ENCODE results near the gene EXOC6B.

GRCh38 chr2:72442270-72442669 lies 383.6 kb downstream of the EXOC6B start:
- TF ChIP-seq CTCF (IDR thresholded peaks at IDR 0.05) (no peak), POLR2A (IDR thresholded peaks at IDR 0.05) (no peak)

All from esophagus squamous epithelium (tissue), 4 donors.